K562 (cell line): ENCODE results near the gene SERINC5. TPM values are rescaled to one million over a fixed set of nuclear protein-coding genes. Genes with fewer than 3 reads are reported as not detected.

Experiments used
- ATAC-seq: fragments of 200-7000 bp; cut with Tn5 transposase; 3 replicates; pipeline ENCODE4 v1.9.1; 2020; ENCODE audit warnings: moderate library complexity
- BruUV-seq: library from RNA; stranded (reverse); fragments of 400-500 nt; replicated peaks from 2 replicates; lab custom pipeline; 2021; lab: Mats Ljungman, UMichigan
- CTCF ChIA-PET: fragments of 300-600 bp; formaldehyde crosslinking; extraction: SDS; loops from one replicate; lab custom pipeline; 2021; ENCODE audit warnings: low intra/inter-chr PET ratio; lab: Yijun Ruan, JAX
- POLR2A ChIA-PET: fragments of 300-600, 350-650 bp; sonication (Branson Sonifier 250); formaldehyde crosslinking; extraction: SDS; loops from one replicate; lab custom pipeline; 2021; ENCODE audit warnings: antibody characterized with exemption, inconsistent platforms; lab: Yijun Ruan, JAX
- DNase-seq, 4 experiments: peaks; one replicate each; pipeline versions ENCODE4 v3.0.0 to v3.0.0-alpha.2; 2011 to 2018; ENCODE audit warnings: low spot score in 3 of 4, mixed read lengths in 3 of 4; ENCODE audit errors: extremely low read depth in 1 of 4
- FAIRE-seq: peaks from 2 replicates; lab custom pipeline; 2011; peaks lifted over from hg19 to GRCh38; lab: Jason Lieb, UNC
- H2AFZ ChIP-seq: 2 replicates; pipeline ENCODE4 v1.6.0; 2011; ENCODE audit warnings: low read depth, low read length, control low read depth, inconsistent platforms
- H3K27ac ChIP-seq: fragments of 200-600 bp; 3 replicates; pipeline ENCODE4 v1.8.0; 2011; ENCODE audit warnings: low read depth, mild to moderate bottlenecking, control low read depth, inconsistent platforms, low read length, moderate library complexity, mixed read lengths; ENCODE audit errors: extremely low read depth
- H3K27me3 ChIP-seq, 2 experiments: fragments of 300-600 bp in 1 of 2; 2 replicates in 1 of 2; 3 replicates in 1 of 2; pipeline versions ENCODE4 v1.6.0 to v1.8.0; 2011; ENCODE audit warnings: inconsistent platforms in 2 of 2, low read length in 2 of 2, mild to moderate bottlenecking in 1 of 2, mixed read lengths in 1 of 2, moderate library complexity in 1 of 2; ENCODE audit not compliant: control insufficient read depth in 2 of 2, insufficient read depth in 2 of 2
- H3K36me3 ChIP-seq: fragments of 300-600 bp; 3 replicates; pipeline ENCODE4 v1.8.0; 2011; ENCODE audit warnings: mild to moderate bottlenecking, low read length, inconsistent platforms; ENCODE audit not compliant: control insufficient read depth, insufficient read depth
- H3K4me1 ChIP-seq, 2 experiments: fragments of 200-600 bp in 1 of 2; replicated peaks in 1 of 2; 2 replicates in 1 of 2; 3 replicates in 1 of 2; pipeline versions ENCODE4 v1.5.1 to v1.8.0; 2011; ENCODE audit warnings: inconsistent platforms in 2 of 2, low read length in 2 of 2, mild to moderate bottlenecking in 1 of 2, mixed read lengths in 1 of 2, moderate library complexity in 1 of 2; ENCODE audit not compliant: control insufficient read depth in 2 of 2, insufficient read depth in 2 of 2
- H3K4me2 ChIP-seq: 2 replicates; pipeline ENCODE4 v1.6.1; 2011; ENCODE audit warnings: low read length, control low read depth, inconsistent platforms, mixed read lengths; ENCODE audit not compliant: insufficient read depth
- H3K4me3 ChIP-seq: fragments of 200-600 bp; sonication (generic), shearing (Covaris generic); 2 replicates; pipeline ENCODE4 v1.5.1; 2016; ENCODE audit warnings: control low read depth, inconsistent platforms
- H3K79me2 ChIP-seq: fragments of 200-600 bp; 3 replicates; pipeline ENCODE4 v1.8.0; 2011; ENCODE audit warnings: low read length, inconsistent platforms; ENCODE audit not compliant: control insufficient read depth, insufficient read depth
- H3K9ac ChIP-seq, 2 experiments: 2 replicates each; pipeline versions ENCODE4 v1.6.0 to v1.6.1; 2011; ENCODE audit warnings: low read depth in 2 of 2, low read length in 2 of 2, control low read depth in 1 of 2, inconsistent platforms in 1 of 2, mild to moderate bottlenecking in 1 of 2, mixed read lengths in 1 of 2; ENCODE audit not compliant: insufficient read depth in 1 of 2
- H3K9me1 ChIP-seq: one replicate; pipeline ENCODE4 v1.6.0; 2011; ENCODE audit warnings: inconsistent platforms, mild to moderate bottlenecking, low read length, moderate library complexity; ENCODE audit not compliant: control insufficient read depth, insufficient read depth
- H3K9me3 ChIP-seq: replicated peaks from 2 replicates; pipeline ENCODE4 v1.5.1; 2011; ENCODE audit warnings: low read depth, low read length, inconsistent platforms; ENCODE audit not compliant: control insufficient read depth, insufficient read depth
- H4K20me1 ChIP-seq: replicated peaks from 2 replicates; pipeline ENCODE4 v1.6.1; 2011; ENCODE audit warnings: low read length, inconsistent platforms, mixed read lengths; ENCODE audit not compliant: control insufficient read depth, insufficient read depth
- ASH1L ChIP-seq: fragments of 450-650 bp; IDR thresholded peaks from 2 replicates; pipeline ENCODE4 v1.6.1; 2018; ENCODE audit warnings: borderline replicate concordance, mild to moderate bottlenecking, low read depth; ENCODE audit not compliant: partially characterized antibody
- CAMTA2 ChIP-seq: fragments of 250-450 bp; sonication (Bioruptor Pico); conservative IDR thresholded peaks from 2 replicates; pipeline ENCODE4 v1.5.1; 2022
- CCAR2 ChIP-seq: fragments of 200-400 bp; formaldehyde crosslinking; IDR thresholded peaks from 2 replicates; pipeline ENCODE4 v1.6.1; 2017; ENCODE audit warnings: mild to moderate bottlenecking, low read depth, low read length
- EWSR1 ChIP-seq: fragments of 450-650 bp; IDR thresholded peaks from 2 replicates; pipeline ENCODE4 v1.6.1; 2018; ENCODE audit warnings: borderline replicate concordance, mild to moderate bottlenecking, low read depth, moderate library complexity; ENCODE audit not compliant: partially characterized antibody
- NKRF ChIP-seq: fragments of 450-650 bp; IDR thresholded peaks from 2 replicates; pipeline ENCODE4 v1.6.1; 2016; ENCODE audit warnings: borderline replicate concordance
- ZBTB9 ChIP-seq: fragments of 450-650 bp; formaldehyde crosslinking; IDR thresholded peaks from 2 replicates; pipeline ENCODE4 v1.4.0; 2020; ENCODE audit warnings: mild to moderate bottlenecking, moderate library complexity
- ZC3H4 ChIP-seq: sonication (generic); formaldehyde crosslinking; IDR thresholded peaks from 2 replicates; pipeline ENCODE4 v1.9.0; 2021; ENCODE audit warnings: missing genetic modification reagents, borderline replicate concordance
- ZNF311 ChIP-seq: fragments of 250-450 bp; sonication (Bioruptor Pico); IDR thresholded peaks from 2 replicates; pipeline ENCODE4 v1.4.0; 2020; ENCODE audit warnings: mild to moderate bottlenecking, moderate library complexity
- ZNF778 ChIP-seq: fragments of 450-650 bp; formaldehyde crosslinking; IDR thresholded peaks from 2 replicates; pipeline ENCODE4 v1.4.0; 2020; ENCODE audit warnings: mild to moderate bottlenecking, moderate library complexity
- WGBS: fragments of 100-300 bp; shearing (Covaris generic); methylation state at CpG from one replicate; pipeline ENCODE4 v1.1.6; 2016; ENCODE audit warnings: low coverage, mixed read lengths; ENCODE audit not compliant: insufficient coverage; ENCODE audit errors: missing lambda C conversion rate; 5-methylcytosine and 5-hydroxymethylcytosine counted together
- in situ Hi-C: fragments of 300-500 bp; cut with MboI; formaldehyde crosslinking; loops from 4 replicates; pipeline ENCODE4 v1.15.0; 2018; ENCODE audit warnings: inconsistent platforms, mixed read lengths
- intact Hi-C: fragments of 100-400 bp; cut with micrococcal nuclease; formaldehyde crosslinking; loops from 2 replicates; pipeline ENCODE4 v1.14.2; 2022
- polyA plus RNA-seq, 8 experiments: library from polyadenylated mRNA; depleted of rRNA in 4 of 8; stranded (reverse) in 5 of 8; unstranded in 3 of 8; fragments of >200 nt; fragmentation: Nextera tagmentation in 2 of 8; fragmentation: Illumina TruSeq in 1 of 8; extraction: Ambion mirVana in 2 of 8; extraction: Trizol in 1 of 8; gene quantifications; 2 replicates each; pipeline versions ENCODE4 v1.2.1 to v1.2.3, GENCODE V29; 2011 to 2014; ENCODE audit warnings: inconsistent platforms in 1 of 8, missing spikeins in 1 of 8
- total RNA-seq, 7 experiments: library from RNA; depleted of rRNA in 6 of 7; stranded (reverse); fragments of >200 nt in 6 of 7; fragmentation: Illumina TruSeq in 2 of 7; extraction: Trizol in 2 of 7; gene quantifications; 2 replicates each; pipeline versions ENCODE4 v1.2.1 to v1.2.3, GENCODE V29; 2011 to 2021; ENCODE audit warnings: low replicate concordance in 1 of 7
- TF ChIP-seq, protein P1 (sequence below): fragments of 450-650 bp; IDR thresholded peaks from 2 replicates; pipeline ENCODE4 v1.6.1; 2018; ENCODE audit not compliant: partially characterized antibody
- TF ChIP-seq, protein P2 (sequence below): sonication (generic); formaldehyde crosslinking; IDR thresholded peaks from 2 replicates; pipeline ENCODE4 v1.8.1; 2022; ENCODE audit warnings: missing genetic modification reagents
- TF ChIP-seq, protein P3 (sequence below): fragments of 450-650 bp; IDR thresholded peaks from 2 replicates; pipeline ENCODE4 v1.6.1; 2017; ENCODE audit warnings: mild to moderate bottlenecking, moderate library complexity

The SERINC5 gene
- total and polyA plus RNA-seq, 9 of the 15 experiments (the other 6 are each of a cell fraction or from before 2014, with no cell fraction given): 1.4 to 7.9 (median 3.7) TPM

DNA sequence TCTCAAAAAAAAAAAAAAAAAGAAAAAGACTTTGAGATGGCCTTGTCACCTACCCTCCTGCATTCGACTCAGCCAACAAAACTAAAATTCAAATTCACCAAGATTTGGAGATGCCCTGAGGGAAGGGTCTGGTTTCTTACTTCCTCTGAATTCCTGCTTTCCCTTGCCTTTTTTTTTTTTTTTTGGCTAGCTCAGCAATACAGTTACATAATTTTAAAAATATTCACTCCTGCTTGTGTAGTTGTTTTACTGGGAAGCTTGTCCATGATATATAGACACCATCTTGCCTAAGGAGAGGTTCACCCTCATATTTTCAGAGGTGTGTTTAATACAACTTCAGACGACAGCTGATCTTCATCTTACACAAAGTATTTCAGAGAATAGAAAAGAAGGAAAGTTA, 21.3 kb upstream of the SERINC5 start:
- CTCF ChIA-PET: interaction anchor here (4.3 kb wide), 1 partner anchor 185 kb away, joined by 41 read pairs; no protein-coding TSS in a partner anchor
- TF ChIP-seq ASH1L: no peak
- TF ChIP-seq CAMTA2: no peak
- TF ChIP-seq NKRF: no peak
- no peak for TF ChIP-seq EWSR1
- TF ChIP-seq, protein P1, sequence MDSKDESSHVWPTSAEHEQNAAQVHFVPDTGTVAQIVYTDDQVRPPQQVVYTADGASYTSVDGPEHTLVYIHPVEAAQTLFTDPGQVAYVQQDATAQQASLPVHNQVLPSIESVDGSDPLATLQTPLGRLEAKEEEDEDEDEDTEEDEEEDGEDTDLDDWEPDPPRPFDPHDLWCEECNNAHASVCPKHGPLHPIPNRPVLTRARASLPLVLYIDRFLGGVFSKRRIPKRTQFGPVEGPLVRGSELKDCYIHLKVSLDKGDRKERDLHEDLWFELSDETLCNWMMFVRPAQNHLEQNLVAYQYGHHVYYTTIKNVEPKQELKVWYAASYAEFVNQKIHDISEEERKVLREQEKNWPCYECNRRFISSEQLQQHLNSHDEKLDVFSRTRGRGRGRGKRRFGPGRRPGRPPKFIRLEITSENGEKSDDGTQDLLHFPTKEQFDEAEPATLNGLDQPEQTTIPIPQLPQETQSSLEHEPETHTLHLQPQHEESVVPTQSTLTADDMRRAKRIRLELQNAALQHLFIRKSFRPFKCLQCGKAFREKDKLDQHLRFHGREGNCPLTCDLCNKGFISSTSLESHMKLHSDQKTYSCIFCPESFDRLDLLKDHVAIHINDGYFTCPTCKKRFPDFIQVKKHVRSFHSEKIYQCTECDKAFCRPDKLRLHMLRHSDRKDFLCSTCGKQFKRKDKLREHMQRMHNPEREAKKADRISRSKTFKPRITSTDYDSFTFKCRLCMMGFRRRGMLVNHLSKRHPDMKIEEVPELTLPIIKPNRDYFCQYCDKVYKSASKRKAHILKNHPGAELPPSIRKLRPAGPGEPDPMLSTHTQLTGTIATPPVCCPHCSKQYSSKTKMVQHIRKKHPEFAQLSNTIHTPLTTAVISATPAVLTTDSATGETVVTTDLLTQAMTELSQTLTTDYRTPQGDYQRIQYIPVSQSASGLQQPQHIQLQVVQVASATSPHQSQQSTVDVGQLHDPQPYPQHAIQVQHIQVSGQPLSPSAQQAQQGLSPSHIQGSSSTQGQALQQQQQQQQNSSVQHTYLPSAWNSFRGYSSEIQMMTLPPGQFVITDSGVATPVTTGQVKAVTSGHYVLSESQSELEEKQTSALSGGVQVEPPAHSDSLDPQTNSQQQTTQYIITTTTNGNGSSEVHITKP: no peak
- TF ChIP-seq, protein P2, sequence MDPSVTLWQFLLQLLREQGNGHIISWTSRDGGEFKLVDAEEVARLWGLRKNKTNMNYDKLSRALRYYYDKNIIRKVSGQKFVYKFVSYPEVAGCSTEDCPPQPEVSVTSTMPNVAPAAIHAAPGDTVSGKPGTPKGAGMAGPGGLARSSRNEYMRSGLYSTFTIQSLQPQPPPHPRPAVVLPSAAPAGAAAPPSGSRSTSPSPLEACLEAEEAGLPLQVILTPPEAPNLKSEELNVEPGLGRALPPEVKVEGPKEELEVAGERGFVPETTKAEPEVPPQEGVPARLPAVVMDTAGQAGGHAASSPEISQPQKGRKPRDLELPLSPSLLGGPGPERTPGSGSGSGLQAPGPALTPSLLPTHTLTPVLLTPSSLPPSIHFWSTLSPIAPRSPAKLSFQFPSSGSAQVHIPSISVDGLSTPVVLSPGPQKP (CRISPR knock-in tag): no peak
- TF ChIP-seq CCAR2: no peak
- TF ChIP-seq ZC3H4 (CRISPR knock-in tag): no peak
- no peak for TF ChIP-seq ZNF778 (CRISPR knock-in tag)
- no peak for TF ChIP-seq ZBTB9 (CRISPR knock-in tag)
- TF ChIP-seq, protein P3, sequence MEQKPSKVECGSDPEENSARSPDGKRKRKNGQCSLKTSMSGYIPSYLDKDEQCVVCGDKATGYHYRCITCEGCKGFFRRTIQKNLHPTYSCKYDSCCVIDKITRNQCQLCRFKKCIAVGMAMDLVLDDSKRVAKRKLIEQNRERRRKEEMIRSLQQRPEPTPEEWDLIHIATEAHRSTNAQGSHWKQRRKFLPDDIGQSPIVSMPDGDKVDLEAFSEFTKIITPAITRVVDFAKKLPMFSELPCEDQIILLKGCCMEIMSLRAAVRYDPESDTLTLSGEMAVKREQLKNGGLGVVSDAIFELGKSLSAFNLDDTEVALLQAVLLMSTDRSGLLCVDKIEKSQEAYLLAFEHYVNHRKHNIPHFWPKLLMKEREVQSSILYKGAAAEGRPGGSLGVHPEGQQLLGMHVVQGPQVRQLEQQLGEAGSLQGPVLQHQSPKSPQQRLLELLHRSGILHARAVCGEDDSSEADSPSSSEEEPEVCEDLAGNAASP: no peak
- TF ChIP-seq ZNF311 (CRISPR knock-in tag): no peak

More for the DNA sequence above, 21.3 kb upstream of the SERINC5 start:
- in situ Hi-C loops (no loop called here), intact Hi-C loops (no loop called here)
- no peaks in the 10 kb centered on the region for H3K36me3 ChIP-seq
- no peaks in the 10 kb centered on the region for H3K79me2 ChIP-seq
- no peak overlapping the region for H3K9ac ChIP-seq
- H3K27ac ChIP-seq: no peak overlapping the region
- H2AFZ ChIP-seq: no peak overlapping the region
- H3K4me3 ChIP-seq: no peak overlapping the region
- 0% methylated on average over 2 of the region's 2 CpGs for WGBS
- ATAC-seq (no peak), FAIRE-seq (no peak), DNase-seq (no peak)
- peaks cover 0 to 11% of the 10 kb centered on the region in 2 experiments; a peak in 2 of 5 replicates for H3K27me3 ChIP-seq
- H3K4me2 ChIP-seq: no peak overlapping the region
- no peaks in the 10 kb centered on the region for H3K9me1 ChIP-seq
- no peaks in the 10 kb centered on the region for H3K9me3 ChIP-seq
- POLR2A ChIA-PET: interaction anchor here (1.4 kb wide), 1 partner anchor 21 kb away, joined by 5 read pairs; the partner anchor contains the start of gene SERINC5
- H3K4me1 ChIP-seq: no peaks in the 10 kb centered on the region
- H4K20me1 ChIP-seq: no peaks in the 10 kb centered on the region
- BruUV-seq: no TSS peak
